Vagina (tissue), 2 donors: Measurements from ENCODE around the gene ZNF282.

Source experiments
- POLR2A ChIP-seq, 2 donors: fragments of 450-650 bp; IDR thresholded peaks; one replicate each; pipeline ENCODE4 v1.6.1; 2017; ENCODE audit warnings: antibody characterized with exemption in 2 of 2, mild to moderate bottlenecking in 2 of 2, moderate library complexity in 2 of 2
- TF ChIP-seq, protein P1 (sequence below), 3 experiments: fragments of 450-650 bp in 2 of 3; fragments of 200-600 bp in 1 of 3; sonication (generic) in 1 of 3; IDR thresholded peaks; one replicate each; pipeline ENCODE4 v1.5.1; 2017 to 2019; ENCODE audit warnings: antibody characterized with exemption in 3 of 3, mild to moderate bottlenecking in 2 of 3, moderate library complexity in 2 of 3

DNA sequence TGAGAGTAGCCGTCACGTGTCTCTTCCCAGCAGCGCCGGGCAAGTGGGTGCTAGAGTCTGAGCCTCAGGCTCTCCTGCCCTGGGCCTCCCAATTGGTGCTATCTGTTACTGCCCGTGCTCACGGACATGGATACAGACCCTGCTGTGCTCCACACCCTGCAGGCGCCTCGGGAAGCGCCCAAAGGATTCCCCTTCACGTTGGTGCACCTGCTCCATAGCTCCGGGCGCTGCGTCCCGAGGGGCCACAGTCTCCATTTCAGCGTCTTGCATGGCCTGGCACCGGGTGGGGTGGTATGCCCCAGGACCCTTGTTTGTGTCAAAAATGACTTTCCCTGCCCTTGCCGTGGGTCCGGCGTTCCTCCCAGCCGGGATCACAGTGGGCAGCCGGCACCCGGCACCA, 30.3 kb downstream of the ZNF282 start:
- TF ChIP-seq, protein P1, sequence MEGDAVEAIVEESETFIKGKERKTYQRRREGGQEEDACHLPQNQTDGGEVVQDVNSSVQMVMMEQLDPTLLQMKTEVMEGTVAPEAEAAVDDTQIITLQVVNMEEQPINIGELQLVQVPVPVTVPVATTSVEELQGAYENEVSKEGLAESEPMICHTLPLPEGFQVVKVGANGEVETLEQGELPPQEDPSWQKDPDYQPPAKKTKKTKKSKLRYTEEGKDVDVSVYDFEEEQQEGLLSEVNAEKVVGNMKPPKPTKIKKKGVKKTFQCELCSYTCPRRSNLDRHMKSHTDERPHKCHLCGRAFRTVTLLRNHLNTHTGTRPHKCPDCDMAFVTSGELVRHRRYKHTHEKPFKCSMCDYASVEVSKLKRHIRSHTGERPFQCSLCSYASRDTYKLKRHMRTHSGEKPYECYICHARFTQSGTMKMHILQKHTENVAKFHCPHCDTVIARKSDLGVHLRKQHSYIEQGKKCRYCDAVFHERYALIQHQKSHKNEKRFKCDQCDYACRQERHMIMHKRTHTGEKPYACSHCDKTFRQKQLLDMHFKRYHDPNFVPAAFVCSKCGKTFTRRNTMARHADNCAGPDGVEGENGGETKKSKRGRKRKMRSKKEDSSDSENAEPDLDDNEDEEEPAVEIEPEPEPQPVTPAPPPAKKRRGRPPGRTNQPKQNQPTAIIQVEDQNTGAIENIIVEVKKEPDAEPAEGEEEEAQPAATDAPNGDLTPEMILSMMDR (IDR thresholded peaks at IDR 0.05) = no peak
- no peak for TF ChIP-seq POLR2A (IDR thresholded peaks at IDR 0.05)
